IPS DF 6.9 (cell line): ENCODE data around the gene TYRO3.

Experiments used
- DNase-seq: peaks from one replicate; pipeline ENCODE4 v3.0.0-alpha.2; 2013; ENCODE audit warnings: low read depth, low spot score
- H3K27ac ChIP-seq: one replicate; pipeline ENCODE4 v1.5.1; 2013; ENCODE audit warnings: low read length, control low read depth
- H3K27me3 ChIP-seq: 2 replicates; pipeline ENCODE4 v1.6.1; 2013; ENCODE audit warnings: mild to moderate bottlenecking, low read length; ENCODE audit not compliant: control insufficient read depth, insufficient read depth
- H3K36me3 ChIP-seq: 2 replicates; pipeline ENCODE4 v1.6.1; 2013; ENCODE audit warnings: low read length; ENCODE audit not compliant: control insufficient read depth, insufficient read depth
- H3K4me1 ChIP-seq: 2 replicates; pipeline ENCODE4 v1.6.1; 2013; ENCODE audit warnings: low read length; ENCODE audit not compliant: control insufficient read depth, insufficient read depth
- H3K4me3 ChIP-seq: 2 replicates; pipeline ENCODE4 v1.5.1; 2013; ENCODE audit warnings: mild to moderate bottlenecking, low read length
- H3K9me3 ChIP-seq: 2 replicates; pipeline ENCODE4 v1.6.1; 2013; ENCODE audit warnings: low read length, inconsistent platforms; ENCODE audit not compliant: control insufficient read depth, insufficient read depth
- WGBS: extraction: QIAGEN DNeasy Blood & Tissue Kit; methylation state at CpG from one replicate; pipeline ENCODE4 v1.1.7; 2013; ENCODE audit warnings: mixed read lengths, missing lambda C conversion rate; ENCODE audit not compliant: insufficient read length, insufficient coverage; 5-methylcytosine and 5-hydroxymethylcytosine counted together

TYRO3 gene

GRCh38 chr15:41558400-41559238 is at the start of gene TYRO3:
Gene TYRO3 (plus strand): TSS chr15:41559212. CDS start chr15:41559258, 46 bp downstream.
- H3K4me1 ChIP-seq: peaks cover 22% of the 10 kb centered on the region
- DNase-seq: no peak
- 0 out of 2 replicates have a peak, but pooled peaks cover 4% of the 10 kb centered on the region for H3K36me3 ChIP-seq
- no CpG with 5 or more reads among the region's 81 CpGs for WGBS
- H3K27me3 ChIP-seq: no peaks in the 10 kb centered on the region
- no peak within 1 kb of the TSS for H3K27ac ChIP-seq
- H3K9me3 ChIP-seq: no peaks in the 10 kb centered on the region
- peak within 1 kb of the TSS; percentile 69 for H3K4me3 ChIP-seq

GRCh38 chr15:41510728-41511127 is 48.3 kb upstream of the TYRO3 start:
- no CpG with 5 or more reads among the region's 7 CpGs for WGBS
- Histone ChIP-seq H3K27ac (no peak overlapping the region), H3K27me3 (peaks cover 34% of the 10 kb centered on the region), H3K9me3 (no peaks in the 10 kb centered on the region), H3K4me1 (peaks cover 4% of the 10 kb centered on the region; the same call in 1 of the 2 replicates), H3K36me3 (no peaks in the 10 kb centered on the region), H3K4me3 (peak overlapping the region; percentile 29; the same call in 1 of the 2 replicates)
- DNase-seq: no peak

GRCh38 chr15:41511331-41511898 is 47.6 kb upstream of the TYRO3 start:
- DNase-seq: no peak
- no peaks in the 10 kb centered on the region for H3K9me3 ChIP-seq
- no CpG with 5 or more reads among the region's 56 CpGs for WGBS

GRCh38 chr15:41511899-41512369 is 47.1 kb upstream of the TYRO3 start:
- no peak for DNase-seq
- peaks cover 4% of the 10 kb centered on the region; the same call in 1 of the 2 replicates for H3K4me1 ChIP-seq
- H3K9me3 ChIP-seq: no peaks in the 10 kb centered on the region
- H3K36me3 ChIP-seq: no peaks in the 10 kb centered on the region
- no peak overlapping the region for H3K27ac ChIP-seq
- peak overlapping the region; percentile 9; the same call in 1 of the 2 replicates for H3K4me3 ChIP-seq
- H3K27me3 ChIP-seq: peaks cover 34% of the 10 kb centered on the region
- WGBS: no CpG with 5 or more reads among the region's 49 CpGs

More at GRCh38 chr15:41511331-41511898, 47.6 kb upstream of the TYRO3 start:
- Histone ChIP-seq H3K27me3 (peaks cover 34% of the 10 kb centered on the region), H3K36me3 (no peaks in the 10 kb centered on the region), H3K27ac (no peak overlapping the region), H3K4me1 (peaks cover 4% of the 10 kb centered on the region; the same call in 1 of the 2 replicates), H3K4me3 (peak overlapping the region; percentile 29; the same call in 1 of the 2 replicates)

- no CpG with 5 or more reads among the region's 33 CpGs for WGBS
- 0 out of 2 replicates have a peak, but pooled peaks cover 2% of the 10 kb centered on the region for H3K36me3 ChIP-seq
- no peak for DNase-seq
- peak overlapping the region; percentile 13; the same call in 1 of the 2 replicates for H3K4me3 ChIP-seq
- H3K27me3 ChIP-seq: peaks cover 34% of the 10 kb centered on the region
- H3K4me1 ChIP-seq: peaks cover 4% of the 10 kb centered on the region; the same call in 1 of the 2 replicates
- no peak overlapping the region for H3K27ac ChIP-seq
- H3K9me3 ChIP-seq: no peaks in the 10 kb centered on the region
Observed at GRCh38 chr15:41512512-41512939, 46.5 kb upstream of the TYRO3 start.

- Histone ChIP-seq H3K4me1 (peaks cover 4% of the 10 kb centered on the region; the same call in 1 of the 2 replicates), H3K4me3 (peak overlapping the region; percentile 33; the same call in 1 of the 2 replicates), H3K27ac (no peak overlapping the region), H3K27me3 (peaks cover 34% of the 10 kb centered on the region), H3K36me3 (0 out of 2 replicates have a peak, but pooled peaks cover 5% of the 10 kb centered on the region), H3K9me3 (no peaks in the 10 kb centered on the region)
- no CpG with 5 or more reads among the region's 40 CpGs for WGBS
- DNase-seq: no peak
Observed at GRCh38 chr15:41512940-41513505, 46.0 kb upstream of the TYRO3 start.

- Histone ChIP-seq H3K36me3 (0 out of 2 replicates have a peak, but pooled peaks cover 5% of the 10 kb centered on the region), H3K4me3 (peak within 1 kb of the TSS; percentile 33; the same call in 1 of the 2 replicates), H3K27me3 (peaks cover 34% of the 10 kb centered on the region), H3K27ac (no peak within 1 kb of the TSS), H3K4me1 (peaks cover 4% of the 10 kb centered on the region; the same call in 1 of the 2 replicates), H3K9me3 (no peaks in the 10 kb centered on the region)
- no peak for DNase-seq
- WGBS: no CpG with 5 or more reads among the region's 33 CpGs
Observed at GRCh38 chr15:41513506-41514227, 45.3 kb upstream of the TYRO3 start, which contains the start of gene LTK. Gene LTK (minus strand): TSS chr15:41513827. CDS start chr15:41513709, 118 bp downstream.

GRCh38 chr15:41517895-41518449 is 41.0 kb upstream of the TYRO3 start:
- no peak for DNase-seq
- H3K4me3 ChIP-seq: no peak overlapping the region
- H3K4me1 ChIP-seq: no peaks in the 10 kb centered on the region
- WGBS: no CpG with 5 or more reads among the region's 8 CpGs
- H3K36me3 ChIP-seq: peaks cover 10% of the 10 kb centered on the region
- no peak overlapping the region for H3K27ac ChIP-seq
- peaks cover 7% of the 10 kb centered on the region; the same call in 1 of the 2 replicates for H3K27me3 ChIP-seq
- H3K9me3 ChIP-seq: no peaks in the 10 kb centered on the region

- Histone ChIP-seq H3K9me3 (no peaks in the 10 kb centered on the region), H3K27ac (no peak overlapping the region), H3K36me3 (peaks cover 15% of the 10 kb centered on the region), H3K4me3 (no peak overlapping the region), H3K27me3 (no peaks in the 10 kb centered on the region), H3K4me1 (no peaks in the 10 kb centered on the region)
- DNase-seq: no peak
- WGBS: no CpG with 5 or more reads among the region's 17 CpGs
Observed at GRCh38 chr15:41520636-41521035, 38.4 kb upstream of the TYRO3 start.
